Nephron progenitor cell (in vitro differentiated cells): ENCODE measurements around the gene LRRC38.

Source experiments
- DNase-seq: peaks from one replicate; pipeline ENCODE4 v3.0.0; 2021
- H3K27ac Mint-ChIP-seq: 2 replicates; pipeline ENCODE4 v1.8.0; 2021; ENCODE audit warnings: mild to moderate bottlenecking, moderate library complexity, mixed read lengths
- H3K27me3 Mint-ChIP-seq: 2 replicates; pipeline ENCODE4 v1.8.0; 2021; ENCODE audit warnings: mild to moderate bottlenecking, low read depth, mixed read lengths; ENCODE audit not compliant: poor library complexity
- H3K36me3 Mint-ChIP-seq: 2 replicates; pipeline ENCODE4 v1.8.0; 2021; ENCODE audit warnings: low read depth, mixed read lengths
- H3K4me1 Mint-ChIP-seq: 2 replicates; pipeline ENCODE4 v1.8.0; 2021; ENCODE audit warnings: mixed read lengths
- H3K4me3 Mint-ChIP-seq: 2 replicates; pipeline ENCODE4 v1.8.0; 2021; ENCODE audit warnings: mild to moderate bottlenecking, moderate library complexity, mixed read lengths
- H3K9me3 Mint-ChIP-seq: 2 replicates; pipeline ENCODE4 v1.8.0; 2021; ENCODE audit warnings: mild to moderate bottlenecking, moderate library complexity, mixed read lengths
- CTCF ChIP-seq: fragments of 200-600 bp; sonication (generic); IDR thresholded peaks from 2 replicates; pipeline ENCODE4 v1.5.0; 2021; ENCODE audit warnings: antibody characterized with exemption

LRRC38 gene

GRCh38 chr1:13479171-13479856, 34.5 kb downstream of the LRRC38 start:
- Mint-ChIP-seq H3K9me3 (peaks cover 58% of the 10 kb centered on the region), H3K27me3 (peaks cover 4% of the 10 kb centered on the region), H3K36me3 (no peaks in the 10 kb centered on the region), H3K4me1 (no peaks in the 10 kb centered on the region), H3K27ac (no peak overlapping the region), H3K4me3 (no peak overlapping the region)
- DNase-seq: no peak
- TF ChIP-seq CTCF: no peak

- DNase-seq: no peak
- Mint-ChIP-seq H3K4me3 (no peak overlapping the region), H3K27me3 (peaks cover 4% of the 10 kb centered on the region), H3K36me3 (no peaks in the 10 kb centered on the region), H3K9me3 (peaks cover 62% of the 10 kb centered on the region), H3K27ac (no peak overlapping the region), H3K4me1 (no peaks in the 10 kb centered on the region)
- no peak for TF ChIP-seq CTCF
Observed at GRCh38 chr1:13478692-13479091, 35.1 kb downstream of the LRRC38 start.

GRCh38 chr1:13469343-13469742, 44.5 kb downstream of the LRRC38 start:
- TF ChIP-seq CTCF: no peak
- Mint-ChIP-seq H3K9me3 (peaks cover 62% of the 10 kb centered on the region), H3K27me3 (peaks cover 16% of the 10 kb centered on the region), H3K4me3 (no peak overlapping the region), H3K4me1 (no peaks in the 10 kb centered on the region), H3K36me3 (no peaks in the 10 kb centered on the region), H3K27ac (no peak overlapping the region)
- no peak for DNase-seq

- no peak for TF ChIP-seq CTCF
- Mint-ChIP-seq H3K27me3 (peaks cover 10% of the 10 kb centered on the region), H3K4me3 (no peak overlapping the region), H3K4me1 (no peaks in the 10 kb centered on the region), H3K9me3 (peaks cover 67% of the 10 kb centered on the region), H3K27ac (no peak overlapping the region), H3K36me3 (no peaks in the 10 kb centered on the region)
- no peak for DNase-seq
Observed at GRCh38 chr1:13465515-13465914, 48.3 kb downstream of the LRRC38 start.

GRCh38 chr1:13462682-13463081, 51.1 kb downstream of the LRRC38 start:
- Mint-ChIP-seq H3K36me3 (no peaks in the 10 kb centered on the region), H3K4me1 (no peaks in the 10 kb centered on the region), H3K27ac (no peak overlapping the region), H3K27me3 (peaks cover 15% of the 10 kb centered on the region), H3K4me3 (no peak overlapping the region), H3K9me3 (peaks cover 78% of the 10 kb centered on the region)
- TF ChIP-seq CTCF: no peak
- no peak for DNase-seq

- TF ChIP-seq CTCF: no peak
- no peak overlapping the region for H3K4me3 Mint-ChIP-seq
- H3K27ac Mint-ChIP-seq: no peak overlapping the region
- H3K4me1 Mint-ChIP-seq: no peaks in the 10 kb centered on the region
- H3K27me3 Mint-ChIP-seq: peaks cover 17% of the 10 kb centered on the region
- H3K9me3 Mint-ChIP-seq: peaks cover 78% of the 10 kb centered on the region
- DNase-seq: no peak
- H3K36me3 Mint-ChIP-seq: no peaks in the 10 kb centered on the region
Observed at GRCh38 chr1:13461977-13462376, 51.8 kb downstream of the LRRC38 start.
